Cardiac muscle cell (in vitro differentiated cells and primary cell): Measurements from ENCODE around the gene ARNT2. TPM values are rescaled to one million over a fixed set of nuclear protein-coding genes. Genes with fewer than 3 reads are reported as not detected.

Experiments
- DNase-seq, 2 donors: peaks; one replicate each; pipeline versions ENCODE4 v3.0.0 to v3.0.0-alpha.2; 2010 to 2017; ENCODE audit warnings: low read depth in 1 of 2, low spot score in 1 of 2
- H3K27ac ChIP-seq: fragments of 200-600 bp; sonication (generic); 2 replicates; pipeline ENCODE4 v1.5.1; 2016
- H3K27me3 ChIP-seq: fragments of 200-600 bp; sonication (generic); 2 replicates; pipeline ENCODE4 v1.6.0; 2016; ENCODE audit warnings: control low read depth
- H3K36me3 ChIP-seq: fragments of 200-600 bp; sonication (generic); 2 replicates; pipeline ENCODE4 v1.5.1; 2016; ENCODE audit warnings: control low read depth
- H3K4me1 ChIP-seq: fragments of 200-600 bp; sonication (generic); 2 replicates; pipeline ENCODE4 v1.8.1; 2017; ENCODE audit warnings: low read depth, mild to moderate bottlenecking, mixed run types
- H3K4me3 ChIP-seq: fragments of 200-600 bp; sonication (generic); 2 replicates; pipeline ENCODE4 v1.5.1; 2016; ENCODE audit warnings: mild to moderate bottlenecking
- H3K9me3 ChIP-seq: fragments of 200-600 bp; sonication (generic); 2 replicates; pipeline ENCODE4 v1.5.1; 2017; ENCODE audit warnings: low read depth, mild to moderate bottlenecking, control low read depth
- polyA plus RNA-seq: library from polyadenylated mRNA; unstranded; fragments of >200 nt; fragmentation: Nextera tagmentation; extraction: Ambion mirVana; gene quantifications from 2 replicates; pipeline ENCODE4 v1.2.1, GENCODE V29; 2016
- total RNA-seq: library from RNA; depleted of rRNA; stranded (reverse); fragments of >200 nt; gene quantifications from 2 replicates; pipeline ENCODE4 v1.2.3, GENCODE V29; 2016
- TF ChIP-seq, protein P1 (sequence below): IDR thresholded peaks from 2 replicates; pipeline ENCODE4 v1.5.1; 2012; ENCODE audit warnings: low read depth, mild to moderate bottlenecking, low read length

ARNT2 gene
- total and polyA plus RNA-seq, 2 experiments from 2014 or later = 3.8 to 4.4 TPM

DNA sequence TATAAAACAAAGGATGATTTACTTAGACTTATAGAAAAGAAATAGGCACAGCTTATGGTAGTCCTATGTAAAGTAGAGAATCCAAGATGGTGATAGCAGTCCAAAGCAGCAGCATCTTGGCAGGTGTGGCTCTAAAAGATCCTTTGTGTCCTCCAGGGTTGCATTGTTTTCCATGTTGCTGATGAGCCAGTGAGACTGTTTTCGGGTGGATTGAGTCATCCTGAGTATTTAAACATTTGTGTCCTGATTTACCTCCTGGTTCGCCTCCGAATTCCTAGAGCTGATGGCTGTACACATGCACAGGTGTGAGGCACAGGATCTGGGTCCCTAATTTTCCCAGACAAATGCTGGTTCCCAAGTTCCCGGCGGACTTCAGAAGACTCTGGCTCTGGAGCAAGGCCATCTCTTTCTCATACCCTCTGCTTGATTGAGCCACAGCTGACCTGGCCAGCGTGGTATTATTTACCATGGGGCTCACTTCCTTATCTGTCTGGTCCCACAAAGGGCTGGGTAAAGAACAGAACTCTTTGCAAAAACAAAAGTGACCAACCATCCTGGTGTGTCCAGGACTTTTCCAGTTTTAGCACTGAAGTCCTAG, 51.0 kb downstream of the ARNT2 start:
- DNase-seq = peak in 1 of 2 donors; percentile 30
- no peak overlapping the region for H3K27ac ChIP-seq

GRCh38 chr15:80455668-80456442, 51.7 kb downstream of the ARNT2 start:
- Histone ChIP-seq H3K4me1 (no peaks in the 10 kb centered on the region), H3K4me3 (no peak overlapping the region), H3K27me3 (peaks cover 4% of the 10 kb centered on the region), H3K27ac (no peak overlapping the region), H3K9me3 (no peaks in the 10 kb centered on the region), H3K36me3 (no peaks in the 10 kb centered on the region)
- TF ChIP-seq, protein P1, sequence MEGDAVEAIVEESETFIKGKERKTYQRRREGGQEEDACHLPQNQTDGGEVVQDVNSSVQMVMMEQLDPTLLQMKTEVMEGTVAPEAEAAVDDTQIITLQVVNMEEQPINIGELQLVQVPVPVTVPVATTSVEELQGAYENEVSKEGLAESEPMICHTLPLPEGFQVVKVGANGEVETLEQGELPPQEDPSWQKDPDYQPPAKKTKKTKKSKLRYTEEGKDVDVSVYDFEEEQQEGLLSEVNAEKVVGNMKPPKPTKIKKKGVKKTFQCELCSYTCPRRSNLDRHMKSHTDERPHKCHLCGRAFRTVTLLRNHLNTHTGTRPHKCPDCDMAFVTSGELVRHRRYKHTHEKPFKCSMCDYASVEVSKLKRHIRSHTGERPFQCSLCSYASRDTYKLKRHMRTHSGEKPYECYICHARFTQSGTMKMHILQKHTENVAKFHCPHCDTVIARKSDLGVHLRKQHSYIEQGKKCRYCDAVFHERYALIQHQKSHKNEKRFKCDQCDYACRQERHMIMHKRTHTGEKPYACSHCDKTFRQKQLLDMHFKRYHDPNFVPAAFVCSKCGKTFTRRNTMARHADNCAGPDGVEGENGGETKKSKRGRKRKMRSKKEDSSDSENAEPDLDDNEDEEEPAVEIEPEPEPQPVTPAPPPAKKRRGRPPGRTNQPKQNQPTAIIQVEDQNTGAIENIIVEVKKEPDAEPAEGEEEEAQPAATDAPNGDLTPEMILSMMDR = peak; percentile 94
- peak; percentile 72 to 96 for DNase-seq

More for the DNA sequence above, 51.0 kb downstream of the ARNT2 start:
- no peak overlapping the region for H3K4me3 ChIP-seq
- H3K27me3 ChIP-seq = peaks cover 4% of the 10 kb centered on the region
- TF ChIP-seq, protein P1 = no peak
- H3K36me3 ChIP-seq = no peaks in the 10 kb centered on the region
- H3K4me1 ChIP-seq = no peaks in the 10 kb centered on the region
- H3K9me3 ChIP-seq = no peaks in the 10 kb centered on the region

- H3K27ac ChIP-seq = no peak overlapping the region
- TF ChIP-seq, protein P1 = no peak
- peaks cover 4% of the 10 kb centered on the region for H3K27me3 ChIP-seq
- DNase-seq = no peak
- H3K9me3 ChIP-seq = no peaks in the 10 kb centered on the region
- no peak overlapping the region for H3K4me3 ChIP-seq
- H3K36me3 ChIP-seq = no peaks in the 10 kb centered on the region
- H3K4me1 ChIP-seq = no peaks in the 10 kb centered on the region
These were observed 52.6 kb downstream of the ARNT2 start for GRCh38 chr15:80456517-80457492.

- Histone ChIP-seq H3K27ac (no peak overlapping the region), H3K9me3 (no peaks in the 10 kb centered on the region), H3K4me1 (no peaks in the 10 kb centered on the region), H3K27me3 (peaks cover 4% of the 10 kb centered on the region), H3K36me3 (no peaks in the 10 kb centered on the region), H3K4me3 (no peak overlapping the region)
- no peak for DNase-seq
- TF ChIP-seq, protein P1 = no peak
These were observed 53.7 kb downstream of the ARNT2 start for GRCh38 chr15:80457896-80458295.

DNA sequence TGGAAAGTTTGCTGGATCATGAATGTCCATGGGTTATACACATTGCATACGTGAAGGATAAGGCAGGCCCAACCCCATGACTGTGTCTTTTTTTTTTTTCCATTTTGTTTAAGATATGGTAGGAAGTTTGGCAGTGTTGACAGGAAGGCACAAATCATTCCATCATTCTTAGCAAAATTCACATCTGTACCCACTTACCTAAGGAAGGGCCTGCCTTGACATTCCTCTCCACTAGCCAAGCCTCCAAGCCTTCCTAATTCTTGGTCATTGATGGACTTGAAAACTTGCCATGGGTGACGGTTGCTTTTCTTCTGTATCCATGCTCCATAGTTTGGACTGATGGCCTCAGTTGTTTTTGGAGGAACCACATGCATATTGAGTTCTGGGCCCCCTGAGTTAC, 54.4 kb downstream of the ARNT2 start:
- TF ChIP-seq, protein P1 = no peak
- peaks cover 4% of the 10 kb centered on the region for H3K27me3 ChIP-seq
- H3K36me3 ChIP-seq = no peaks in the 10 kb centered on the region
- H3K27ac ChIP-seq = no peak overlapping the region
- no peaks in the 10 kb centered on the region for H3K9me3 ChIP-seq
- H3K4me3 ChIP-seq = no peak overlapping the region
- no peak for DNase-seq
- no peaks in the 10 kb centered on the region for H3K4me1 ChIP-seq
